Fibroblast of gingiva (primary cell): ENCODE results near the gene RBMS2.

Experiments
- DNase-seq: peaks from one replicate; pipeline ENCODE4 v3.0.0-alpha.2; 2011; ENCODE audit warnings: low read depth

RBMS2 gene

GRCh38 chr12:56631790-56632700 lies 110.4 kb downstream of the RBMS2 start:
- peak; percentile 38 for DNase-seq

GRCh38 chr12:56632701-56633467 lies 111.3 kb downstream of the RBMS2 start:
- no peak for DNase-seq

DNA sequence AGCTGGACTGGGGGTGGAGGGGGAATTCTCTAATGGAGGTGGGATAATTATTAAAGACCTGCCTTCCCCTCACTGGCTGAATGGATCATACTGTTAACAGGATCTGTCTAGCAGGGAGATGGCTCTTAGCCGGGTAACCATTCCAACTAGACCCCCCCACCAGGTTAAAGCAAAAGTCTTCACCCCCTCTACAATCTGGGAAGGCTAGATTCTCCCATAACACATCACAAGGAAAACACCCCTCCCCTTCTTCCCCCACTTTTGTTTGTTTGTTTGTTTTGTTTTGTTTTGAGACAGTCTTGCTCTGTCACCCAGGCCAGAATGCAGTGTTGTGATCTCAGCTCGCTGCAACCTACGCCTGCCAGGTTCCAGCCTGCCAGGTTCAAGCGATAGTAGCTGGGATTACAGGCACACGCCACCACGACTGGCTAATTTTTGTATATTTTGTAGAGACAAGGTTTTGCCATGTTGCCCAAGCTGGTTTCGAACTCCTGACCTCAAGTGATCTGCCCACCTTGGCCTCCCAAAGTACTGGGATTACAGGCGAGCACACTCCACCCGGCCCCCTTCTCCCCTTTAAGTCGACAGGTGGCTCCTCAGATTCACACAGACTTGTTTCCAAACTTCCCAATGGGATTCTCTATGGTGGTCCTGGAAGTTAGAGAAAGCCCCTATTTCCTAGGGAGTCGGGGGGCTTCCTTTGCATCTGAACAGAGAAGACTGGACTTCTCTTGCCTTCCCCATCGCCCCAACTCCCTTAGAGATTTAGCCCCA lies 112.0 kb downstream of the RBMS2 start:
- DNase-seq: no peak

DNA sequence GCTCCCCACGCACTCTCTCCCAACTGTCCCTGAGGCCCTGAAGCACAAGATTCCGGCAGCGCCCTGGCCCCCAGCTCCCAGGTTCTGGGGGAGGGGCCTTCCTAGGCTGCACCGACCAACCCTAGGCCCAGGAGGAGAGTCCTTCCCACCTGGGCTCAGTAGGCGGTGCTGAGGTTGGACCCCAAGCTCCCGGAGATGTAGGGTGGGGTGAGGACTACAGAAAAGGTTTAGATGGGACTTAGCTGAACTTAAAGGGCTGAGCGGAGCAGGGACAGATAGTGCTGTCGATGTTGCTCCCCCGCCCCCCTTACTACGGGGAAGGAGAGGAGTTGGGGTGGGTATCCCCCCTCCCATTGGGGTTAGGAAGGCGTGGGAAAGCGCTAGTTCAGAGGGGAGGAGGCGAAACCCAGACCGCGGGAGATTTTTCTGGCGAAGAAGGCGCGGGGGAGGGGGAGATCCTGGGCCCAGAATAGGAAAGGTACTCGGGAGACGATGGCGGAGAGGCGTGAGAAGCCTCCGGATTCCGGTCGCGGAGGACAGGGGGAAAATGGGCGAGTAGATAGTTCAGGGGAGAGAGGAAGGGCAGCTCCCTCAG lies 112.7 kb downstream of the RBMS2 start:
- no peak for DNase-seq

DNA sequence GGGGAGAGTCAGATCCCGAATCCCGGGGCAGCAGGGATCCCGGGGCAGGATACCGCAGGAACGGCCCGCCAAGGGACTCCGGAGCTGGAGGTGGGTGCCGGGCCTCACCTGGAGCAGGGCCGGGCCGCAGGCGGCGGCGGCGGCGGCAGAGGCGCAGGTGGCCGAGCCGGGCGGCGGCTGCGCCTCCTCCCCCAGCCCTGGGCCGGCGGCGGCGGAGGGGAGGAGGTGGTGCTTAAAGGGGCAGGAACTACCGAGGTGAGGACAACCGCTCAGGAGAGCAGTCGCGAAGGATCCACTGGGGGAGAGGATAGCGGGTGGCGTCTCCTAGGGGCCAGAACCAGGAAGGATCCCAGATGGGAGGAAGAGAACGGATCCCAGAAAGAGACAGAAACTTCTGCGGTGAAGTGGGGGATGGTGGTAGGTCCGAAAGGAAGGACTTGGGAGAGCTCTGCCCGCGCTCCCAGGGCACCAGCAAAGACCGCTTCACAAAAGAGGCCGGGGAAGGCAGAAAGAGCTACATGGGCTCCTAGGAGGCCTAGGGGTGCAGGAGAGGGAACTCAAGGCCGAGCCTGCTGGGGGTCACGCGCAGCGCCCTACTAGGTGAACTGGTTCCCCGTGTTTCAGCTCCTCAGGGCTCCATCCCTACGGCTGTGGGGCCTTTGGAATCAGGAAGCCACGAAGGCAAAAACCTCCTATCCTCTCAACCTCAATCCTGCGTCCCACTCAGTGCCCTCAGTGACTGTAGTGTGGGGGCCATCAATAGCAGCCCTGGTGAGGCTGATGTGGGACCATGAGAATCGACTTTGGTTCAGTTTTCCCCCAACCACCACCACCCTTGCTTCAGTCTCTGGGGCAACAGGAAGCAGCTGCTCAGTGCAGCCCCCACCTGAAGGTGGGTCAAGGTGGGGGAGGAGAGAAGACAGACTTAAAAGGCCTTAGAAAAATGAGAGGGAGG lies 113.5 kb downstream of the RBMS2 start:
- DNase-seq: peak; percentile 74

GRCh38 chr12:56635806-56636674 lies 114.4 kb downstream of the RBMS2 start:
- DNase-seq: peak; percentile 86

GRCh38 chr12:56636675-56637540 lies 115.3 kb downstream of the RBMS2 start:
- peak; percentile 100 for DNase-seq

DNA sequence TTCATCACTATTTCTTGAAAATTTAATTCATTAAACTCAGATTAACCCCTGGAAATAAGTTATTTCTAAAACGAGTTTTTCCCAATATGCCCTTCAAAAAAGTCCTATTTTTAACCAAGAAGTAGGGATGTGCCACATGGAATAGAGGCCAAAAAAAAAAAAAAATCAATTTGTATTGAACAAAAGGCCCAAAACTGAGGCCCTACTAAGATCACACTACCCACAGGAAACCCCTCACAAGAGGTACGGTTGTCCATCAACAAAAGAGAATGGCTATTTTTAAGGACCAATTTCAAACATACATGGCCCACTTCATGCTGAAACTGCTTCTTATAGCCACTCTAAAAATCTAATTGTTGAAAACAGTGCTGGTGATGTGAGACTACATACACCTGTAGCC lies 116.0 kb downstream of the RBMS2 start:
- DNase-seq: no peak

- DNase-seq: no peak
Measured at GRCh38 chr12:56641219-56641618, 119.6 kb downstream of the RBMS2 start.

DNA sequence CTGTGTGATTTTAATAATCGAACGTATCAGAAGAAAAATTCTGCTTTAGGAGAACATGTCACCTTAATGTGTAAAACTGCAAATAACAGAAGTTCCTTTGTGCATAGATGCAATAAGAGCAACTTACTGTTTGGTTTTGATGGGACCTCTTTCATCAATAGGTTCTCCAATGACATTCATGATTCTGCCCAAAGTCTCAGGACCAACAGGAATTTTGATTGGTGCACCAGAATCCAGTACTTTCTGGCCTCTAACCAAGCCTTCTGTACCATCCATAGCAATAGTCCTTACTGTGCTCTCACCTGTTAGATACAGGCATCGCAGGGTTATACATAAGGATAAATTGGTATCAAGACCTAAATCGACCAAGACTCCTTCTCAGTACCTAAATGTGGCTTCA lies 123.0 kb downstream of the RBMS2 start:
- no peak for DNase-seq

- DNase-seq: no peak
Measured at GRCh38 chr12:56645201-56645716, 123.6 kb downstream of the RBMS2 start.
